Lower lobe of right lung (tissue), 2 donors: ENCODE measurements around the gene S100A10. TPM values are rescaled to one million over a fixed set of nuclear protein-coding genes. Genes with fewer than 3 reads are reported as not detected.

Source experiments
- ATAC-seq, 2 donors: fragments of 200-7000 bp; cut with Tn5 transposase; one replicate each; pipeline ENCODE4 v1.9.1; 2020 to 2022; ENCODE audit warnings: mild to moderate bottlenecking in 2 of 2, moderate library complexity in 2 of 2
- DNase-seq: peaks from one replicate; pipeline ENCODE4 v3.0.0-alpha.2; 2020
- H3K27ac ChIP-seq: fragments of 200-600 bp; one replicate; pipeline ENCODE4 v1.8.0; 2022
- H3K27me3 ChIP-seq: fragments of 200-600 bp; one replicate; pipeline ENCODE4 v1.8.0; 2022; ENCODE audit warnings: low read depth
- H3K36me3 ChIP-seq: fragments of 200-600 bp; one replicate; pipeline ENCODE4 v1.8.0; 2022; ENCODE audit warnings: mild to moderate bottlenecking
- H3K4me1 ChIP-seq: fragments of 200-600 bp; one replicate; pipeline ENCODE4 v1.8.0; 2022
- H3K4me3 ChIP-seq: fragments of 200-600 bp; one replicate; pipeline ENCODE4 v1.8.0; 2022; ENCODE audit warnings: mild to moderate bottlenecking
- H3K9me3 ChIP-seq: fragments of 200-600 bp; one replicate; pipeline ENCODE4 v1.8.0; 2022
- CTCF ChIP-seq: fragments of 200-600 bp; IDR thresholded peaks from one replicate; pipeline ENCODE4 v1.8.0; 2022; ENCODE audit warnings: antibody characterized with exemption, mild to moderate bottlenecking
- intact Hi-C: fragments of 100-400 bp; cut with DNase I; formaldehyde crosslinking; loops from one replicate; pipeline ENCODE4 v1.11.0; 2022
- total RNA-seq: library from RNA; stranded (reverse); fragmentation: NEBNext Ultra II Directional; extraction: Animal tissue kit (Norgen Biotek cat#: 25700); gene quantifications from one replicate; pipeline ENCODE4 v1.2.1, GENCODE V29; 2021
- donor health status: DM: no; HTN: yes; CAD: no; lungs with severe emphysema.

S100A10 gene
- total RNA-seq, 1 donor from 2014 or later: 602 TPM

GRCh38 chr1:152013664-152014237, 20.1 kb upstream of the S100A10 start:
- DNase-seq (peak; percentile 65), ATAC-seq (peak in 1 of 2 donors; percentile 52)
- Histone ChIP-seq H3K9me3 (no peaks in the 10 kb centered on the region), H3K4me3 (no peak overlapping the region), H3K27me3 (no peaks in the 10 kb centered on the region), H3K27ac (no peak overlapping the region), H3K36me3 (no peaks in the 10 kb centered on the region), H3K4me1 (no peaks in the 10 kb centered on the region)
- intact Hi-C loops: no loop called here
- peak; percentile 54 for TF ChIP-seq CTCF

- ATAC-seq: no peak
- no peaks in the 10 kb centered on the region for H3K36me3 ChIP-seq
- no peak for DNase-seq
- no peaks in the 10 kb centered on the region for H3K9me3 ChIP-seq
- no peak overlapping the region for H3K4me3 ChIP-seq
- no peak overlapping the region for H3K27ac ChIP-seq
- intact Hi-C loops: no loop called here
- no peak for TF ChIP-seq CTCF
- no peaks in the 10 kb centered on the region for H3K4me1 ChIP-seq
- H3K27me3 ChIP-seq: no peaks in the 10 kb centered on the region
Measured at GRCh38 chr1:152009691-152010090, 16.0 kb upstream of the S100A10 start.

GRCh38 chr1:152007047-152007446, 13.4 kb upstream of the S100A10 start:
- ATAC-seq (no peak), DNase-seq (no peak)
- H3K27ac ChIP-seq: no peak overlapping the region
- H3K4me3 ChIP-seq: no peak overlapping the region
- peaks cover 2% of the 10 kb centered on the region for H3K4me1 ChIP-seq
- intact Hi-C loops: no loop called here
- no peak for TF ChIP-seq CTCF
- H3K9me3 ChIP-seq: no peaks in the 10 kb centered on the region
- no peaks in the 10 kb centered on the region for H3K27me3 ChIP-seq
- no peaks in the 10 kb centered on the region for H3K36me3 ChIP-seq

- TF ChIP-seq CTCF: no peak
- DNase-seq (no peak), ATAC-seq (no peak)
- Histone ChIP-seq H3K36me3 (no peaks in the 10 kb centered on the region), H3K27me3 (no peaks in the 10 kb centered on the region), H3K9me3 (no peaks in the 10 kb centered on the region), H3K27ac (no peak overlapping the region), H3K4me1 (peaks cover 11% of the 10 kb centered on the region), H3K4me3 (no peak overlapping the region)
- intact Hi-C loops: no loop called here
Measured at GRCh38 chr1:152005360-152005912, 11.8 kb upstream of the S100A10 start.

- H3K9me3 ChIP-seq: no peaks in the 10 kb centered on the region
- H3K36me3 ChIP-seq: no peaks in the 10 kb centered on the region
- H3K4me1 ChIP-seq: peaks cover 11% of the 10 kb centered on the region
- intact Hi-C loops: no loop called here
- DNase-seq (no peak), ATAC-seq (no peak)
- no peak overlapping the region for H3K4me3 ChIP-seq
- no peak for TF ChIP-seq CTCF
- no peak overlapping the region for H3K27ac ChIP-seq
- H3K27me3 ChIP-seq: no peaks in the 10 kb centered on the region
Measured at GRCh38 chr1:152003846-152004442, 10.3 kb upstream of the S100A10 start.
